Measurements from ENCODE around the gene CNIH2.

DNA sequence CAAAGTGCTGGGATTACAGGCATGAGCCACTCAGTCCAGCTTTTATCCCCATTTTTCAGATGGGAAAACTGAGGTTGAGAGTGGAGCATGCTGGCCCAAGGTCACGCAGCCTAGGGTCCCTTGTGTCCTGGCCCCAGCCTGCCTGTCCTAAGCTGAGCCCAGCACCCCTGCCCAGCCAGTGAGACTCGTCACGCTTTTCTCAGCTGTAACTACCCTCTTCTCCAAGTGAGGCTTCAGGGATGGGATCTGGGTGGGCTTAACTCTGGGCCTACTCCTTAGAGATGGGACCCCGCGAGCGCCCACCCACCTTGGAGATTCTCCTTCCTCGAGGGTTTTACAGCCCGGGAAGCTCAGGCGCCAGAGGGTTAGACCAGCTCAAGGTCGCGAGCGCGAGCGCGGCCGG, 13.3 kb downstream of the CNIH2 start:
- TF ChIP-seq TRIM28 (IDR thresholded peaks at IDR 0.05; ENCODE audit: borderline replicate concordance, low read length) (no peak), ZNF138 (tag by site-specific recombination; IDR thresholded peaks at IDR 0.05; ENCODE audit: borderline replicate concordance) (no peak), ZNF544 (tag by site-specific recombination; IDR thresholded peaks at IDR 0.05) (no peak)
- TF ChIP-seq, protein P1, sequence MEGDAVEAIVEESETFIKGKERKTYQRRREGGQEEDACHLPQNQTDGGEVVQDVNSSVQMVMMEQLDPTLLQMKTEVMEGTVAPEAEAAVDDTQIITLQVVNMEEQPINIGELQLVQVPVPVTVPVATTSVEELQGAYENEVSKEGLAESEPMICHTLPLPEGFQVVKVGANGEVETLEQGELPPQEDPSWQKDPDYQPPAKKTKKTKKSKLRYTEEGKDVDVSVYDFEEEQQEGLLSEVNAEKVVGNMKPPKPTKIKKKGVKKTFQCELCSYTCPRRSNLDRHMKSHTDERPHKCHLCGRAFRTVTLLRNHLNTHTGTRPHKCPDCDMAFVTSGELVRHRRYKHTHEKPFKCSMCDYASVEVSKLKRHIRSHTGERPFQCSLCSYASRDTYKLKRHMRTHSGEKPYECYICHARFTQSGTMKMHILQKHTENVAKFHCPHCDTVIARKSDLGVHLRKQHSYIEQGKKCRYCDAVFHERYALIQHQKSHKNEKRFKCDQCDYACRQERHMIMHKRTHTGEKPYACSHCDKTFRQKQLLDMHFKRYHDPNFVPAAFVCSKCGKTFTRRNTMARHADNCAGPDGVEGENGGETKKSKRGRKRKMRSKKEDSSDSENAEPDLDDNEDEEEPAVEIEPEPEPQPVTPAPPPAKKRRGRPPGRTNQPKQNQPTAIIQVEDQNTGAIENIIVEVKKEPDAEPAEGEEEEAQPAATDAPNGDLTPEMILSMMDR (tag by site-specific recombination; IDR thresholded peaks at IDR 0.05) = no peak
- TF ChIP-seq, protein P2, sequence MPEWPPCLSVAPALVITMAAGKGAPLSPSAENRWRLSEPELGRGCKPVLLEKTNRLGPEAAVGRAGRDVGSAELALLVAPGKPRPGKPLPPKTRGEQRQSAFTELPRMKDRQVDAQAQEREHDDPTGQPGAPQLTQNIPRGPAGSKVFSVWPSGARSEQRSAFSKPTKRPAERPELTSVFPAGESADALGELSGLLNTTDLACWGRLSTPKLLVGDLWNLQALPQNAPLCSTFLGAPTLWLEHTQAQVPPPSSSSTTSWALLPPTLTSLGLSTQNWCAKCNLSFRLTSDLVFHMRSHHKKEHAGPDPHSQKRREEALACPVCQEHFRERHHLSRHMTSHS (tag by site-specific recombination; IDR thresholded peaks at IDR 0.05) = no peak
- TF ChIP-seq, protein P3, sequence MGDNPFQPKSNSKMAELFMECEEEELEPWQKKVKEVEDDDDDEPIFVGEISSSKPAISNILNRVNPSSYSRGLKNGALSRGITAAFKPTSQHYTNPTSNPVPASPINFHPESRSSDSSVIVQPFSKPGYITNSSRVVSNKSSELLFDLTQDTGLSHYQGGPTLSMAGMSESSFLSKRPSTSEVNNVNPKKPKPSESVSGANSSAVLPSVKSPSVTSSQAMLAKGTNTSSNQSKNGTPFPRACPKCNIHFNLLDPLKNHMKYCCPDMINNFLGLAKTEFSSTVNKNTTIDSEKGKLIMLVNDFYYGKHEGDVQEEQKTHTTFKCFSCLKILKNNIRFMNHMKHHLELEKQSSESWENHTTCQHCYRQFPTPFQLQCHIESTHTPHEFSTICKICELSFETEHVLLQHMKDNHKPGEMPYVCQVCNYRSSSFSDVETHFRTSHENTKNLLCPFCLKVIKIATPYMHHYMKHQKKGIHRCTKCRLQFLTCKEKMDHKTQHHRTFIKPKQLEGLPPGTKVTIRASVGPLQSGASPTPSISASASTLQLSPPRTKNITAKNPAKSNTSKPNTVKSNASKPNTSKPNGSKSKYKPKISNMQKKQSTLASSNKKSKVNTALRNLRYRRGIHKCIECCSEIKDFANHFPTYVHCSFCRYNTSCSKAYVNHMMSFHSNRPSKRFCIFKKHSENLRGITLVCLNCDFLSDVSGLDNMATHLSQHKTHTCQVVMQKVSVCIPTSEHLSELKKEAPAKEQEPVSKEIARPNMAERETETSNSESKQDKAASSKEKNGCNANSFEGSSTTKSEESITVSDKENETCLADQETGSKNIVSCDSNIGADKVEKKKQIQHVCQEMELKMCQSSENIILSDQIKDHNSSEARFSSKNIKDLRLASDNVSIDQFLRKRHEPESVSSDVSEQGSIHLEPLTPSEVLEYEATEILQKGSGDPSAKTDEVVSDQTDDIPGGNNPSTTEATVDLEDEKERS (tag by site-specific recombination; IDR thresholded peaks at IDR 0.05) = no peak
- TF ChIP-seq, protein P4, sequence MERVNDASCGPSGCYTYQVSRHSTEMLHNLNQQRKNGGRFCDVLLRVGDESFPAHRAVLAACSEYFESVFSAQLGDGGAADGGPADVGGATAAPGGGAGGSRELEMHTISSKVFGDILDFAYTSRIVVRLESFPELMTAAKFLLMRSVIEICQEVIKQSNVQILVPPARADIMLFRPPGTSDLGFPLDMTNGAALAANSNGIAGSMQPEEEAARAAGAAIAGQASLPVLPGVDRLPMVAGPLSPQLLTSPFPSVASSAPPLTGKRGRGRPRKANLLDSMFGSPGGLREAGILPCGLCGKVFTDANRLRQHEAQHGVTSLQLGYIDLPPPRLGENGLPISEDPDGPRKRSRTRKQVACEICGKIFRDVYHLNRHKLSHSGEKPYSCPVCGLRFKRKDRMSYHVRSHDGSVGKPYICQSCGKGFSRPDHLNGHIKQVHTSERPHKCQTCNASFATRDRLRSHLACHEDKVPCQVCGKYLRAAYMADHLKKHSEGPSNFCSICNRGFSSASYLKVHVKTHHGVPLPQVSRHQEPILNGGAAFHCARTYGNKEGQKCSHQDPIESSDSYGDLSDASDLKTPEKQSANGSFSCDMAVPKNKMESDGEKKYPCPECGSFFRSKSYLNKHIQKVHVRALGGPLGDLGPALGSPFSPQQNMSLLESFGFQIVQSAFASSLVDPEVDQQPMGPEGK (tag by site-specific recombination; IDR thresholded peaks at IDR 0.05) = no peak
- TF ChIP-seq, protein P5, sequence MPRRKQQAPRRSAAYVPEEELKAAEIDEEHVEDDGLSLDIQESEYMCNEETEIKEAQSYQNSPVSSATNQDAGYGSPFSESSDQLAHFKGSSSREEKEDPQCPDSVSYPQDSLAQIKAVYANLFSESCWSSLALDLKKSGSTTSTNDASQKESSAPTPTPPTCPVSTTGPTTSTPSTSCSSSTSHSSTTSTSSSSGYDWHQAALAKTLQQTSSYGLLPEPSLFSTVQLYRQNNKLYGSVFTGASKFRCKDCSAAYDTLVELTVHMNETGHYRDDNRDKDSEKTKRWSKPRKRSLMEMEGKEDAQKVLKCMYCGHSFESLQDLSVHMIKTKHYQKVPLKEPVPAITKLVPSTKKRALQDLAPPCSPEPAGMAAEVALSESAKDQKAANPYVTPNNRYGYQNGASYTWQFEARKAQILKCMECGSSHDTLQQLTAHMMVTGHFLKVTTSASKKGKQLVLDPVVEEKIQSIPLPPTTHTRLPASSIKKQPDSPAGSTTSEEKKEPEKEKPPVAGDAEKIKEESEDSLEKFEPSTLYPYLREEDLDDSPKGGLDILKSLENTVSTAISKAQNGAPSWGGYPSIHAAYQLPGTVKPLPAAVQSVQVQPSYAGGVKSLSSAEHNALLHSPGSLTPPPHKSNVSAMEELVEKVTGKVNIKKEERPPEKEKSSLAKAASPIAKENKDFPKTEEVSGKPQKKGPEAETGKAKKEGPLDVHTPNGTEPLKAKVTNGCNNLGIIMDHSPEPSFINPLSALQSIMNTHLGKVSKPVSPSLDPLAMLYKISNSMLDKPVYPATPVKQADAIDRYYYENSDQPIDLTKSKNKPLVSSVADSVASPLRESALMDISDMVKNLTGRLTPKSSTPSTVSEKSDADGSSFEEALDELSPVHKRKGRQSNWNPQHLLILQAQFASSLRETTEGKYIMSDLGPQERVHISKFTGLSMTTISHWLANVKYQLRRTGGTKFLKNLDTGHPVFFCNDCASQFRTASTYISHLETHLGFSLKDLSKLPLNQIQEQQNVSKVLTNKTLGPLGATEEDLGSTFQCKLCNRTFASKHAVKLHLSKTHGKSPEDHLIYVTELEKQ (tag by site-specific recombination; IDR thresholded peaks at IDR 0.05; ENCODE audit: borderline replicate concordance) = no peak
